Duodenal mucosa (tissue), 2 donors: ENCODE results near the gene FKBP10.

Source experiments
- H3K27ac ChIP-seq: one replicate; pipeline ENCODE4 v1.7.0; 2013; ENCODE audit warnings: low read depth, low read length
- H3K27me3 ChIP-seq, 2 donors: one replicate each; pipeline ENCODE4 v1.7.0; 2013; ENCODE audit warnings: low read length in 2 of 2, control low read depth in 1 of 2; ENCODE audit not compliant: insufficient read depth in 2 of 2, control insufficient read depth in 1 of 2
- H3K36me3 ChIP-seq, 2 donors: one replicate each; pipeline ENCODE4 v1.7.0; 2013; ENCODE audit warnings: low read length in 2 of 2, control low read depth in 1 of 2; ENCODE audit not compliant: insufficient read depth in 2 of 2, control insufficient read depth in 1 of 2
- H3K4me1 ChIP-seq, 2 donors: one replicate each; pipeline ENCODE4 v1.7.0; 2013; ENCODE audit warnings: low read length in 2 of 2, control low read depth in 1 of 2; ENCODE audit not compliant: insufficient read depth in 2 of 2, control insufficient read depth in 1 of 2
- H3K4me3 ChIP-seq, 2 donors: one replicate each; pipeline ENCODE4 v1.7.0; 2013; ENCODE audit warnings: low read length in 2 of 2, low read depth in 1 of 2
- H3K9ac ChIP-seq, 2 donors: one replicate each; pipeline ENCODE4 v1.7.0; 2013; ENCODE audit warnings: low read length in 2 of 2, low read depth in 1 of 2
- H3K9me3 ChIP-seq, 2 donors: one replicate each; pipeline ENCODE4 v1.7.0; 2013; ENCODE audit warnings: low read length in 2 of 2, control low read depth in 1 of 2; ENCODE audit not compliant: control insufficient read depth in 1 of 2

FKBP10 gene

DNA sequence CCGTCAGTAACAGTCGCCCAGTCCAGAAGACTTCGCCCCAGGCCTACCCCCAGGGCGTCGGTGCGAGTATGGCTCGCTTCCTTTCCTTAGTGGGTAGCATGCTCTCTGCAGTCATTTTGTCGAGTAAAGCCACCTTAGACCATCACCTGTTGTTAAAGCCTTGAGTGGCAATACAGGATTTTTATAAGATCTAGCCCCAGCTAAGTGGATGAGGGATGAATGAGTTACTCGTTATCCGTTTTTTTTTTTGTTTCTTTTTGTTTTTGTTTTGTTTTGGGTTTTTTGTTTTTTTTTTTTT is 52.7 kb downstream of the FKBP10 start:
- Histone ChIP-seq H3K9ac (peak overlapping the region; percentile 58 to 90), H3K27me3 (no peaks in the 10 kb centered on the region), H3K9me3 (no peaks in the 10 kb centered on the region), H3K4me1 (peaks cover 19 to 21% of the 10 kb centered on the region in 2 donors), H3K4me3 (peak overlapping the region; percentile 84 to 95), H3K36me3 (peaks cover 20 to 35% of the 10 kb centered on the region in 2 donors), H3K27ac (no peak overlapping the region)

DNA sequence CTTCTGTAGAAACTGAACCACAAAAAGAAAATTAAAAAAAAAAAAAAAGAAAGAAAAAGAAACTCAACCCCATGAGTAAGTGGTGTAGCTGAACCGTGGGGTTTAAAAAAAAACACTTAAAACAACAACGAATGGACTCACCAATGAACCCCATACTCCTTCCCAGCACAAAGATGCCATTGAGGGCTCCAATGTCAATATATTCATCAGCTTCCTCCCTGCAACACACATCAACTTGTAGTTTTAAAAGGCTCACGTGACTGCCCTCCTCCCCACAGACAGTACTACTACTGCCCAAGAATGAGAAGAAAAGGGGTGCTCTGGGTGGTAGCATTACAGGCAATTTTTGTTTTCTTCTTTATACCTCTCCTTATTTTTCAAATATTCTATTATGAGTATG is 55.8 kb downstream of the FKBP10 start:
- no peaks in the 10 kb centered on the region for H3K9me3 ChIP-seq
- H3K4me3 ChIP-seq, result no peak overlapping the region
- no peak overlapping the region for H3K9ac ChIP-seq
- no peaks in the 10 kb centered on the region for H3K27me3 ChIP-seq
- peaks cover 10 to 13% of the 10 kb centered on the region in 2 donors for H3K4me1 ChIP-seq
- H3K27ac ChIP-seq, result no peak overlapping the region
- H3K36me3 ChIP-seq, result peaks cover 37 to 61% of the 10 kb centered on the region in 2 donors

DNA sequence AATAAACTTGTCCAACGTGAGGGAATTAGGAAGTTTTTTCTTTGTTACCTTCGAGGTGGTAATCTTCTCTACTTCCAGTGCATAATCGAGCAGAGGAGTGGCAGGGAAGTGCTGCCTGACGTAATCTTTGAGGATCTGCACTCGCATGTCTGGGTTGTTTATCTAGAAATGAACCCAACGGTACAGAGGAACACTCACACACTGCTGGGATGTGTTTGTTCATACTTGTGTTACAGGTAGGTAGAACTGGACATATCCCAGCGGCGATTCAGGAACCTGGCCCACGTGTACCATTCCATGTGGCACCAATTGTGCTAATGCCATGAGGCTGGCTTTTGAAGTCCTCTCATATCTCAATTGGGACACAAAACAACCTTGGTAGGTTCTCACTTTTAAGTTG is 56.6 kb downstream of the FKBP10 start:
- Histone ChIP-seq H3K4me3 (no peak overlapping the region), H3K9me3 (no peaks in the 10 kb centered on the region), H3K36me3 (peaks cover 42 to 68% of the 10 kb centered on the region in 2 donors), H3K27ac (no peak overlapping the region), H3K27me3 (no peaks in the 10 kb centered on the region), H3K9ac (no peak overlapping the region), H3K4me1 (peaks cover 2 to 5% of the 10 kb centered on the region in 2 donors)

DNA sequence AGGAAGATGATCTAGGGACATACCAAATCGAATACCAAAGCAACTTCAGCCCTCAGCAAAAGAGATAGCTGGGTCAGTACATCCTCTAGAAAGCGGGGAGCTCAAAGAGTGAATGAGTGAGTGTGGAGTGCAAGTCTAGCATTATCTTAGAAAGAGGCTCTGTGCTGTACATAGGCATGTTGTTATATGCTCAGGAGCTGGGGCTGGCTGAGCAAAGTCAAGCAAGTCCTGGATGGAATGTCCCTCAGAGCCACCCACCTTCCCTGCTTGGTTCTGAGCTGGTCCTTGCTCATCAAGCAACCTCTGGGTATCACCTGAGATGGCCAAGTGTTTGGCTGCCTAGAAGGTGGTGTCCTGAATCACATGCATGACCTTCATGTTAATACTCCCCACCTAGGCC is 57.3 kb downstream of the FKBP10 start:
- Histone ChIP-seq H3K9me3 (no peaks in the 10 kb centered on the region), H3K27ac (no peak overlapping the region), H3K9ac (no peak overlapping the region), H3K36me3 (peaks cover 42 to 68% of the 10 kb centered on the region in 2 donors), H3K4me3 (no peak overlapping the region), H3K4me1 (peaks cover 2% of the 10 kb centered on the region in 2 donors), H3K27me3 (no peaks in the 10 kb centered on the region)

DNA sequence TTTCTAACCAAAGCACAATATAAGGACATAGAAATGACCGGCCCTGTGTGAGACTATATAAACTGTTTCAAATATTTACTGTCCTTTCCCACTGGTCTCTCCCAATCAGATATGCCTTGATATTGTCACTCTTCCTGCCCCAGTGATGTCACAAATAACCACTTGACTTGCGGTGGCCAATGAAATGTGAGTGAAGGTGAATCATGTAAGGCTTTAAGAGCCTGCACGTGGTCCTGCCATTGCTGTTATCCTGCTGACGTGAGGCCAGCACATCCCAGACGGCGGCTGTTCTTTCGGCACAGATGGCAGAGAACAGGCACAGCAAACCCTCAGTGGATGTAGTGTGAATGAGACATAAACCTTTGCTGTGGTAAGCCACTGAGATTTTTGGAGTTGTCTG is 57.8 kb downstream of the FKBP10 start:
- Histone ChIP-seq H3K27ac (no peak overlapping the region), H3K4me1 (peaks cover 0 to under 1% of the 10 kb centered on the region in 2 donors), H3K27me3 (no peaks in the 10 kb centered on the region), H3K9me3 (no peaks in the 10 kb centered on the region), H3K9ac (no peak overlapping the region), H3K36me3 (peaks cover 42 to 68% of the 10 kb centered on the region in 2 donors), H3K4me3 (no peak overlapping the region)

DNA sequence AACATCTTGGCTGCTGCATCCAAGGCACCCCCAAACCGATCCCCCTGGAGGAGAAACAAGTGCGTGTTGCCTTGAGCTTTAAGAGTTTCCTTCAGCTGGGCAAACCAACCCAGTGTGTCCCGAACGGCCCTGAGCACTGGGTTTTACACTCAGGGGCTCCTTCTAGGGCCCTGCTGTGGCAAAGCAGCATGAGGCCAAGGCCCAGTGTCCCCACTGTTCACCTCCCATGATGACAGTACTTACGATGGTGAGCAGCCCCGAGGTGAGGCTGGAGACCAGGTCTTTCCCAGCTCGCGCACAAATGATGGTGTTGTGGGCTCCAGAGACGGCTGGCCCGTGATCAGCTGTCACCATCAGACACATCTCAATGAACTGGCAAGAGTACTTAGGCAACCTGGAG is 59.0 kb downstream of the FKBP10 start:
- H3K9me3 ChIP-seq, result no peaks in the 10 kb centered on the region
- H3K9ac ChIP-seq, result no peak overlapping the region
- peaks cover 42 to 65% of the 10 kb centered on the region in 2 donors for H3K36me3 ChIP-seq
- no peaks in the 10 kb centered on the region for H3K4me1 ChIP-seq
- H3K27me3 ChIP-seq, result no peaks in the 10 kb centered on the region
- no peak overlapping the region for H3K4me3 ChIP-seq
- no peak overlapping the region for H3K27ac ChIP-seq
